Activated CD4-positive, alpha-beta memory T cell treated with anti-CD3 and anti-CD28 coated beads for 36 hours (primary cell): ENCODE results near the gene RNF167. TPM values are rescaled to one million over a fixed set of nuclear protein-coding genes. Genes with fewer than 3 reads are reported as not detected.

Experiments used
- CTCF ChIA-PET: fragments of 350-600 bp; sonication (Branson Sonifier 250); formaldehyde crosslinking; loops from one replicate; lab custom pipeline; 2021; ENCODE audit warnings: antibody characterized with exemption, inconsistent platforms; lab: Charles Lee
- POLR2A ChIA-PET: fragments of 350-600 bp; sonication (Branson Sonifier 250); formaldehyde crosslinking; loops from one replicate; lab custom pipeline; 2021; ENCODE audit warnings: antibody characterized with exemption; lab: Charles Lee
- DNase-seq: peaks from one replicate; pipeline ENCODE4 v3.0.0-alpha.2; 2020
- H3K27ac Mint-ChIP-seq: one replicate; pipeline ENCODE4 v1.8.0; 2021; ENCODE audit warnings: mixed read lengths
- H3K27me3 Mint-ChIP-seq: one replicate; pipeline ENCODE4 v1.8.0; 2021; ENCODE audit warnings: mixed read lengths
- H3K36me3 Mint-ChIP-seq: one replicate; pipeline ENCODE4 v1.8.0; 2021; ENCODE audit warnings: mixed read lengths
- H3K4me1 Mint-ChIP-seq: one replicate; pipeline ENCODE4 v1.8.0; 2021; ENCODE audit warnings: low read depth, mixed read lengths
- H3K4me3 Mint-ChIP-seq: one replicate; pipeline ENCODE4 v1.8.0; 2021; ENCODE audit warnings: mild to moderate bottlenecking, mixed read lengths
- H3K9me3 Mint-ChIP-seq: one replicate; pipeline ENCODE4 v1.8.0; 2021; ENCODE audit warnings: mixed read lengths
- intact Hi-C: fragments of 100-400 bp; cut with micrococcal nuclease; formaldehyde crosslinking; loops from one replicate; pipeline ENCODE4 v1.15.1; 2023
- total RNA-seq, 2 experiments: library from RNA; stranded (reverse); gene quantifications; one replicate each; pipeline ENCODE4 v1.2.3, GENCODE V29; 2021

Gene RNF167
- total RNA-seq, 2 experiments from 2014 or later, result 130 to 157 TPM

GRCh38 chr17:4932756-4933155, 7.3 kb upstream of the RNF167 start:
- H3K4me3 Mint-ChIP-seq, result no peak overlapping the region
- no peak for DNase-seq
- intact Hi-C loops, result no loop called here
- H3K4me1 Mint-ChIP-seq, result peaks cover 13% of the 10 kb centered on the region
- H3K27me3 Mint-ChIP-seq, result no peaks in the 10 kb centered on the region
- ChIA-PET CTCF (interaction anchor here (1.0 kb wide), 1 partner anchor 29 kb away, joined by 3 read pairs; the partner anchor contains the start of gene CHRNE), POLR2A (interaction anchor here (0.8 to 0.9 kb wide), 2 partner anchors 10 to 12 kb away, joined by 3 to 5 read pairs; no protein-coding TSS in a partner anchor)
- peaks cover 7% of the 10 kb centered on the region for H3K36me3 Mint-ChIP-seq
- H3K27ac Mint-ChIP-seq, result no peak overlapping the region
- no peaks in the 10 kb centered on the region for H3K9me3 Mint-ChIP-seq

DNA sequence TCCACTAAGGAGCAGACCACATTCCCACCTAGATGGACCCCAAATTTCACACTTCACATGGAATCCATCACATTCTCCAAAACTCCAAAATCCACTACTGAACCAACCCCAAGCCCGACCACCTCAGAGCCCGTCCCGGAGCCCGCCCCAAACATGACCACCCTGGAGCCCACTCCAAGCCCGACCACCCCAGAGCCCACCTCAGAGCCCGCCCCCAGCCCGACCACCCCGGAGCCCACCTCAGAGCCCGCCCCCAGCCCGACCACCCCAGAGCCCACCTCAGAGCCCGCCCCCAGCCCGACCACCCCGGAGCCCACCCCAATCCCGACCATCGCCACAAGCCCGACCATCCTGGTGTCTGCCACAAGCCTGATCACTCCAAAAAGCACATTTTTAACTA, 6.4 kb upstream of the RNF167 start:
- Mint-ChIP-seq H3K36me3 (peaks cover 15% of the 10 kb centered on the region), H3K27me3 (no peaks in the 10 kb centered on the region), H3K27ac (no peak overlapping the region), H3K9me3 (no peaks in the 10 kb centered on the region), H3K4me3 (no peak overlapping the region), H3K4me1 (peaks cover 19% of the 10 kb centered on the region)
- POLR2A ChIA-PET, result interaction anchor here (1.0 to 1.6 kb wide), 2 partner anchors 9 to 15 kb away, joined by 3 to 9 read pairs; partner anchors contain the start of gene PFN1
- intact Hi-C loops, result no loop called here
- no peak for DNase-seq
- CTCF ChIA-PET, result interaction anchor here (1.0 to 1.6 kb wide), 4 partner anchors 13 to 31 kb away, joined by 3 to 6 read pairs (median 4); partner anchors contain the start of gene CHRNE

DNA sequence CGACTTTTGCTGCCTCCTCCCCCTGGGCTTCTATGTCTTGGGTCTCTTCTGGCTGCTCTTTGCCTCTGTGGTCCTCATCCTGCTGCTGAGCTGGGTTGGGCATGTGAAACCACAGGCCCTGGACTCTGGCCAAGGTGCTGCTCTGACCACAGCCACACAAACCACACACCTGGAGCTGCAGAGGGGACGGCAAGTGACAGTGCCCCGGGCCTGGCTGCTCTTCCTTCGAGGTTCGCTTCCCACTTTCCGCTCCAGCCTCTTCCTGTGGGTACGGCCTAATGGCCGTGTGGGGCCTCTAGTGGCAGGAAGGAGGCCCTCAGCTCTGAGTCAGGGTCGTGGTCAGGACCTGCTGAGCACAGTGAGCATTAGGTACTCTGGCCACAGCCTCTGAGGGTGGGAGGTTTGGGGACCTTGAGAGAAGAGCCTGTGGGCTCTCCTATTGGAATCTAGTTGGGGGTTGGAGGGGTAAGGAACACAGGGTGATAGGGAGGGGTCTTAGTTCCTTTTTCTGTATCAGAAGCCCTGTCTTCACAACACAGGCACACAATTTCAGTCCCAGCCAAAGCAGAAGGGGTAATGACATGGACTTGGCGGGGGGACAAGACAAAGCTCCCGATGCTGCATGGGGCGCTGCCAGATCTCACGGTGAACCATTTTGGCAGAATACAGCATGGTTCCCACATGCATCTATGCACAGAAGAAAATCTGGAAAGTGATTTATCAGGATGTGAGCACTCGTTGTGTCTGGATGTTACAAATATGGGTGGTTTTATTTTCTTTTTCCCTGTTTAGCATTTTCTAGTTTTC, 5.7 kb upstream of the RNF167 start:
- peak; percentile 31 for DNase-seq
- POLR2A ChIA-PET, result interaction anchor here (1.0 to 1.6 kb wide), 2 partner anchors 10 to 14 kb away, joined by 3 to 9 read pairs; partner anchors contain the start of gene PFN1
- Mint-ChIP-seq H3K4me3 (peak overlapping the region; percentile 14), H3K27ac (no peak overlapping the region), H3K36me3 (peaks cover 20% of the 10 kb centered on the region), H3K27me3 (no peaks in the 10 kb centered on the region), H3K4me1 (peaks cover 24% of the 10 kb centered on the region), H3K9me3 (no peaks in the 10 kb centered on the region)
- CTCF ChIA-PET, result interaction anchor here (1.0 to 1.6 kb wide), 4 partner anchors 13 to 32 kb away, joined by 3 to 6 read pairs (median 4); partner anchors contain the start of gene CHRNE
- intact Hi-C loops, result no loop called here

GRCh38 chr17:4935650-4936049, 4.4 kb upstream of the RNF167 start:
- Mint-ChIP-seq H3K9me3 (no peaks in the 10 kb centered on the region), H3K4me3 (no peak overlapping the region), H3K4me1 (peaks cover 24% of the 10 kb centered on the region), H3K36me3 (peaks cover 26% of the 10 kb centered on the region), H3K27me3 (peaks cover 1% of the 10 kb centered on the region), H3K27ac (no peak overlapping the region)
- intact Hi-C loops, result no loop called here
- DNase-seq, result no peak
- CTCF ChIA-PET, result interaction anchor here (0.6 kb wide), 1 partner anchor 27 kb away, joined by 3 read pairs; no protein-coding TSS in a partner anchor
- POLR2A ChIA-PET, result no interaction called here

- H3K4me1 Mint-ChIP-seq, result peaks cover 28% of the 10 kb centered on the region
- DNase-seq, result no peak
- no peak overlapping the region for H3K27ac Mint-ChIP-seq
- intact Hi-C loops, result no loop called here
- ChIA-PET CTCF (no interaction called here), POLR2A (no interaction called here)
- H3K9me3 Mint-ChIP-seq, result no peaks in the 10 kb centered on the region
- peaks cover 34% of the 10 kb centered on the region for H3K36me3 Mint-ChIP-seq
- H3K27me3 Mint-ChIP-seq, result peaks cover 1% of the 10 kb centered on the region
- H3K4me3 Mint-ChIP-seq, result no peak overlapping the region
Measured at GRCh38 chr17:4936436-4936835, 3.6 kb upstream of the RNF167 start.

DNA sequence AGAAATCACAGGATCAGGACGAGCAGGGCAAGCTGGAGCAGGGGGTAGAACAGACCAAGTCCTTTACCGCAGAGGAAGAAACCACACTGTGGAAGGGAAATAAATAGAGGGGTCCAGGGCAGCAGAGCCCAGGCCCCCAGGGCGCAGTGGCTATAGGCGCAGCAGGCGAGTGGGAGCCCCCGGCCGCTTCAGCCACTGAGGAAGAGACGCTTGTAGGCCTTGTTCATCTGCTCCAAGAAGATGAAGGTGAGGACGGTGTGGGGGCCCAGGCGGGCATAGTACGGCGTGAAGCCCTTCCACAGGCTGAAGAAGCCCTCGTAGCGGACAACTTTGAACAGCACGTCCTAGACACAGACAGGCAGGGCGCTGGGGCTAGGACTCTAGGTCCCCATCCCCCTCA, 2.5 kb upstream of the RNF167 start:
- Mint-ChIP-seq H3K4me1 (peaks cover 39% of the 10 kb centered on the region), H3K27me3 (peaks cover 1% of the 10 kb centered on the region), H3K9me3 (no peaks in the 10 kb centered on the region), H3K36me3 (peaks cover 45% of the 10 kb centered on the region), H3K27ac (no peak overlapping the region), H3K4me3 (peak overlapping the region; percentile 90)
- intact Hi-C loops, result no loop called here
- ChIA-PET CTCF (interaction anchor here (0.9 to 1.3 kb wide), 2 partner anchors 34 to 94 kb away, joined by 3 read pairs; partner anchors contain the start of gene CHRNE), POLR2A (interaction anchor here (4.2 to 21.0 kb wide), 2 partner anchors 12 to 29 kb away, joined by 64 to 346 read pairs; partner anchors contain the start of genes ENO3, PFN1 and SPAG7)
- DNase-seq, result no peak

DNA sequence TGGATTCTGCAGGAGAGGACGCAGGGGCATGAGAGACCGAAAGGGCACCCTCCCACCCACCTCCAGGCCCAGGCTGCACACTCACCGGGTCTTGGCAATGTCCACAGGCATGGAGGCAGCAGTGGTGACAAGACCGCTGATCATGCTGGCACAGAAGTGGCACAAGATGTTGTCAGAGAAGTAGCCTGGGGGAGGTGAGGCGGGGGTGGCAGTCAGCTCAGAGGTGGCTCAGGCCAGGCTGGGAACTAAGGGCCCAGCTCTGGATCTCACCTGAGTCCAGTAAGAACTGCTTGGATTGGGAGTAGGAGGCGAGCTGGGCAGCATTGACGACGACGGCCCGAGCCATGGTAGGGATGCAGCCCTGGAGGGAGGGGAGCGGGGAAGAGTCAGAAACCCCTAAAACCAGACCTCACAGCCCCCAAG, 2.0 kb upstream of the RNF167 start:
- ChIA-PET POLR2A (interaction anchor here (4.2 to 21.0 kb wide), 2 partner anchors 12 to 28 kb away, joined by 64 to 346 read pairs; partner anchors contain the start of genes ENO3, PFN1 and SPAG7), CTCF (interaction anchor here (0.9 to 1.3 kb wide), 2 partner anchors 35 to 94 kb away, joined by 3 read pairs; partner anchors contain the start of gene CHRNE)
- H3K4me1 Mint-ChIP-seq, result peaks cover 44% of the 10 kb centered on the region
- peaks cover 50% of the 10 kb centered on the region for H3K36me3 Mint-ChIP-seq
- intact Hi-C loops, result no loop called here
- peaks cover 1% of the 10 kb centered on the region for H3K27me3 Mint-ChIP-seq
- peak overlapping the region; percentile 90 for H3K4me3 Mint-ChIP-seq
- H3K9me3 Mint-ChIP-seq, result no peaks in the 10 kb centered on the region
- H3K27ac Mint-ChIP-seq, result peak overlapping the region; percentile 95
- DNase-seq, result no peak

DNA sequence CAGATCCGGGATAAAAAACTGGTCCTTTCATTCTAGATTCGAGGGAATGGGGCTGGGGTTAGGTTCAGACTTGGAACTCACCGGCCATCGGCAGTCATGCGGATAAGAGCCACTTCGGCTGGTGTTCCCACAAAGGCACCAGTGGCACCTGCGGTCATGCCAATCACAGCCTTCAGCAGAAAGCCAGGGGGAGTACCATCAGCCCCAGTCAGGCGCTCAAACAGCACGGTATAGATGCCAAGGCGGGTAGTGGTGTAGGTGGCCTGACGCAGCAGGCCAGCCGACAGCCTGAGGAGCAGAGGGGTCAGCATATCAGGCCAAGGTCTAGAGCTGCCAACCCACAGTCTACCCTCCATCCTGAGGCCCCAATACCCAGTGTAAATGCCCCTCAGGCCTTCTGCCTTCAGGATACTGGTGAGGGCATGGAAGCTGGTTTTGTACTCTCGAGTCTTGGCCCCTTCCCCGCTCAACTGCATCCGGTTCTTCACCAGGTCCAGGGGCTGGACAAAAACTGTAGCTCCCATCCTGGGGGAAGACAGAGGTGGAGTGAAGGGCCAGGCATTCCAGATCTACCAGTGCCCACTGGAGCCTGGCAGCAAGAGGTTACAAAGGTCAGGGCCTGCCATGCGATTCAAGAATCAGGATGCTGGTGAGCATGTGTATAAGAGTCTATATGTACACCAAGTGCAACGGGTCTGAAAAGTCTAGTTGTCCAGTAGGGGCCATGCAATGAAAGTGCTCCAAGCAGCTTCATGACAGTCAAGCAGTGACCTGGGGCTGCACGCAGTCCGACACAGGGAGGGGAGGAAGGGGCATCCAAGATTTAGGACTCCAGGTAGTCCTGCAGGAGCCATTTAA, 1.2 kb upstream of the RNF167 start:
- H3K9me3 Mint-ChIP-seq, result no peaks in the 10 kb centered on the region
- CTCF ChIA-PET, result interaction anchor here (0.8 to 2.4 kb wide), 9 partner anchors 19 to 229 kb away, joined by 3 to 13 read pairs (median 5); partner anchors contain the start of genes CAMTA2, CHRNE and SPAG7
- peaks cover 45% of the 10 kb centered on the region for H3K4me1 Mint-ChIP-seq
- H3K36me3 Mint-ChIP-seq, result peaks cover 55% of the 10 kb centered on the region
- DNase-seq, result no peak
- peak overlapping the region; percentile 90 for H3K4me3 Mint-ChIP-seq
- POLR2A ChIA-PET, result interaction anchor here (1.1 to 21.0 kb wide), 9 partner anchors 11 to 303 kb away, joined by 3 to 346 read pairs (median 7); partner anchors contain the start of genes C17orf107, CAMTA2, ENO3 and PFN1
- H3K27ac Mint-ChIP-seq, result peak overlapping the region; percentile 95
- intact Hi-C loops, result loop anchor here (1.0 kb wide), 1 partner anchor 30 kb away; no protein-coding TSS in a partner anchor
- H3K27me3 Mint-ChIP-seq, result peaks cover 1% of the 10 kb centered on the region

DNA sequence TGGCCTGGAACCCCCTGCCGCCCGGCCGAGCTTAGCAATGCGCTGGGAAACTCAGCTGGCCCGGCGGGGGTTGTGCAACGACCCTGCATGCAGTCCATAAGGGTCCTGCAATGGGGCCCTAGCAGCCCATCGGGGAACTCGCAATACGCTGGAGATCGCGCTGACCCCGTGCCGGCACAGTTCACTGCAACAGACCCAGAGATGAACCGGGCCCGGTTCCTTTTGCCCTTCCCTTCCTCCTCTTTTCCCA, 597 bp upstream of the RNF167 start:
- H3K27me3 Mint-ChIP-seq, result peaks cover 1% of the 10 kb centered on the region
- ChIA-PET POLR2A (interaction anchor here (1.1 to 21.0 kb wide), 10 partner anchors 10 to 302 kb away, joined by 3 to 346 read pairs (median 6); partner anchors contain the start of genes C17orf107, CAMTA2, ENO3 and INCA1), CTCF (interaction anchor here (0.8 to 2.4 kb wide), 12 partner anchors 19 to 230 kb away, joined by 3 to 13 read pairs (median 5); partner anchors contain the start of genes C17orf107, CAMTA2, CHRNE and GLTPD2)
- peak overlapping the region; percentile 90 for H3K4me3 Mint-ChIP-seq
- peaks cover 45% of the 10 kb centered on the region for H3K4me1 Mint-ChIP-seq
- intact Hi-C loops, result loop anchor here (1.0 kb wide), 1 partner anchor 30 kb away; no protein-coding TSS in a partner anchor
- no peak for DNase-seq
- H3K9me3 Mint-ChIP-seq, result no peaks in the 10 kb centered on the region
- H3K36me3 Mint-ChIP-seq, result peaks cover 59% of the 10 kb centered on the region
- H3K27ac Mint-ChIP-seq, result peak overlapping the region; percentile 95

- peaks cover 55% of the 10 kb centered on the region for H3K4me1 Mint-ChIP-seq
- peak overlapping the region; percentile 90 for H3K4me3 Mint-ChIP-seq
- H3K36me3 Mint-ChIP-seq, result peaks cover 70% of the 10 kb centered on the region
- CTCF ChIA-PET, result interaction anchor here (0.8 to 2.4 kb wide), 14 partner anchors 11 to 231 kb away, joined by 3 to 13 read pairs (median 4); partner anchors contain the start of genes C17orf107, CHRNE, GLTPD2 and SPAG7
- peak; percentile 70 for DNase-seq
- intact Hi-C loops, result loop anchor here (1.0 to 10.0 kb wide), 8 partner anchors 8 to 796 kb away; partner anchors contain the start of genes ARRB2, CAMTA2, CHRNE and CYB5D2
- POLR2A ChIA-PET, result interaction anchor here (0.6 to 21.0 kb wide), 12 partner anchors 9 to 481 kb away, joined by 3 to 346 read pairs (median 6); partner anchors contain the start of genes C17orf107, CAMTA2, ENO3 and INCA1
- no peaks in the 10 kb centered on the region for H3K9me3 Mint-ChIP-seq
- H3K27me3 Mint-ChIP-seq, result peaks cover 1% of the 10 kb centered on the region
- peak overlapping the region; percentile 95 for H3K27ac Mint-ChIP-seq
Measured at GRCh38 chr17:4940555-4941318, 669 bp downstream of the RNF167 start.
